ENCODE data around the gene POLE.
A peak's percentile ranks its signal among the peaks of the same experiment; 100 is the strongest.

DNA sequence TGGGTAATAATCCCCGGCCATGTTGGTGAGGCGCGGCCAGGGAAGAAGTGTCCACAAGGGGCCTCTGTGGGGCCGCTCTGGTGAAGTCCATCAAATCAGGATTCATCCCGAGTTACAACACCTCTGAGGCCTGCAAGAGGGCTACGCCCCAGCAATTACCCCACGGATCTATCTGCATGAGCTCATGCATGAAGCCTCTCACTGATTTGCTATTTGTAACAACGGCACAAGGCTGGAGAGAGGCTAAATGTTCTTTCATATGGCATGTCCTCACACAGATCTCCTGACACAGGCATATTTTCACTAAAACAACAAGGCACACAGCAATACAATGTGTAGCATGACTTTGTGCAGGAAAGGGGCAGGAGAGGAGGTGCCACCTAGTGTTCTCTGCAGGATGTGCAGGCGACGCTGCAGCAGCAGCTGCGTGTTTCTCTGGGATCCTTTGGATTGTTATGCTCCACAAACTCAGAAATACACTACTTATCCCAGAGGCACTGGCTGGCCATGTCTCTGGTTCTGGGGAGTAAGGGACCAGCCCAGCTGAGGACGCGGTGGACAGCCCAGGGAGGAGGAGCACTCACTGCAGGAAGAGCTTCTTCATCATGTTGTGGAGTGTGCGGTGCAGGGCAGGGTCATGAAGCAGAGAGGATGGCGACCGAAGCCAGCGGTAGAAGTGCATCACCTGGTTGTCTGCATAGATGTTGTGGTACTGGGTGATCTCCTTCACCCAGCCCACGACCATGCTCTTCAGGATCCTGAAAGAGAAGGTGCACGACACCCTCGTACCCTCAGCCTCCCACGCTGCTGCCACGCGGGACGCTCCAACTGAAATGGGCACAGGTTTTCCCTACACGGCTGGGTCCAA lies 48.4 kb downstream of the POLE start:
- TF ChIP-seq POLR2A (IDR thresholded peaks at IDR 0.05; ENCODE audit: extremely low read depth, insufficient read length) (no peak), MYC (IDR thresholded peaks at IDR 0.05; ENCODE audit: low read depth, low read length) (no peak)
- TF ChIP-seq, protein P1, sequence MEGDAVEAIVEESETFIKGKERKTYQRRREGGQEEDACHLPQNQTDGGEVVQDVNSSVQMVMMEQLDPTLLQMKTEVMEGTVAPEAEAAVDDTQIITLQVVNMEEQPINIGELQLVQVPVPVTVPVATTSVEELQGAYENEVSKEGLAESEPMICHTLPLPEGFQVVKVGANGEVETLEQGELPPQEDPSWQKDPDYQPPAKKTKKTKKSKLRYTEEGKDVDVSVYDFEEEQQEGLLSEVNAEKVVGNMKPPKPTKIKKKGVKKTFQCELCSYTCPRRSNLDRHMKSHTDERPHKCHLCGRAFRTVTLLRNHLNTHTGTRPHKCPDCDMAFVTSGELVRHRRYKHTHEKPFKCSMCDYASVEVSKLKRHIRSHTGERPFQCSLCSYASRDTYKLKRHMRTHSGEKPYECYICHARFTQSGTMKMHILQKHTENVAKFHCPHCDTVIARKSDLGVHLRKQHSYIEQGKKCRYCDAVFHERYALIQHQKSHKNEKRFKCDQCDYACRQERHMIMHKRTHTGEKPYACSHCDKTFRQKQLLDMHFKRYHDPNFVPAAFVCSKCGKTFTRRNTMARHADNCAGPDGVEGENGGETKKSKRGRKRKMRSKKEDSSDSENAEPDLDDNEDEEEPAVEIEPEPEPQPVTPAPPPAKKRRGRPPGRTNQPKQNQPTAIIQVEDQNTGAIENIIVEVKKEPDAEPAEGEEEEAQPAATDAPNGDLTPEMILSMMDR (IDR thresholded peaks at IDR 0.05; ENCODE audit: low read depth, low read length): peak; percentile 95
- TF ChIP-seq, protein P2, sequence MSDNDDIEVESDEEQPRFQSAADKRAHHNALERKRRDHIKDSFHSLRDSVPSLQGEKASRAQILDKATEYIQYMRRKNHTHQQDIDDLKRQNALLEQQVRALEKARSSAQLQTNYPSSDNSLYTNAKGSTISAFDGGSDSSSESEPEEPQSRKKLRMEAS (IDR thresholded peaks at IDR 0.05; ENCODE audit: low read depth, low read length): no peak
